ENCODE results near the gene POGK. TPM values are rescaled to one million over a fixed set of nuclear protein-coding genes. Genes with fewer than 3 reads are reported as not detected.

Gene POGK
- total and polyA plus RNA-seq, 9 of the 15 experiments (the other 6 are each of a cell fraction or from before 2014, with no cell fraction given) = 6.1 to 44.5 (median 24.3) TPM

- TF ChIP-seq KLF6 (CRISPR knock-in tag; IDR thresholded peaks at IDR 0.05; ENCODE audit: borderline replicate concordance) = no peak
- no peak for TF ChIP-seq GABPA (tag; conservative IDR thresholded peaks at IDR 0.05; ENCODE audit: low read depth)
- TF ChIP-seq GMEB1 (CRISPR knock-in tag; IDR thresholded peaks at IDR 0.05) = no peak
- no peak for TF ChIP-seq PRMT5 (CRISPR knock-in tag; IDR thresholded peaks at IDR 0.05)
Measured at GRCh38 chr1:166870584-166870983, 31.3 kb downstream of the POGK start (continued).

GRCh38 chr1:166874464-166874863, 35.2 kb downstream of the POGK start:
- ChIA-PET POLR2A (interaction anchor here (0.6 to 1.7 kb wide), 2 partner anchors 10 to 97 kb away, joined by 3 to 7 read pairs; no protein-coding TSS in a partner anchor), CTCF (ENCODE audit: low intra/inter-chr PET ratio) (no interaction called here)
- Histone ChIP-seq H3K9me1 (ENCODE audit: control insufficient read depth, insufficient read depth, low read length) (no peaks in the 10 kb centered on the region), H3K4me1 (replicated peaks in 1 of 2; ENCODE audit: control insufficient read depth in 2 of 2, insufficient read depth in 2 of 2, low read length in 2 of 2) (peaks cover 15 to 19% of the 10 kb centered on the region in 2 experiments; a peak in 4 of 5 replicates), H3K27ac (ENCODE audit: extremely low read depth, low read depth, low read length) (no peak overlapping the region), H3K9ac (ENCODE audit: insufficient read depth in 1 of 2, low read depth in 2 of 2, low read length in 2 of 2) (peak overlapping the region; percentile 64 to 82; a peak in 3 of 4 replicates), H2AFZ (ENCODE audit: low read depth, low read length) (no peak overlapping the region), H3K4me3 (no peak overlapping the region; the same call in 1 of the 2 replicates), H3K27me3 (ENCODE audit: control insufficient read depth in 2 of 2, insufficient read depth in 2 of 2, low read length in 2 of 2) (no peaks in the 10 kb centered on the region), H3K9me3 (replicated peaks; ENCODE audit: control insufficient read depth, insufficient read depth, low read depth, low read length) (0 out of 2 replicates have a peak, but pooled peaks cover 2% of the 10 kb centered on the region), H3K4me2 (ENCODE audit: insufficient read depth, low read length) (no peak overlapping the region), H4K20me1 (replicated peaks; ENCODE audit: control insufficient read depth, insufficient read depth, low read length) (0 out of 2 replicates have a peak, but pooled peaks cover 13% of the 10 kb centered on the region), H3K79me2 (ENCODE audit: control insufficient read depth, insufficient read depth, low read length) (peaks cover 64% of the 10 kb centered on the region), H3K36me3 (ENCODE audit: control insufficient read depth, insufficient read depth, low read length) (peaks cover 24% of the 10 kb centered on the region; the same call in 1 of the 3 replicates)
- FAIRE-seq = peak; percentile 76
- peak in 2 of 4 experiments; percentile 38 to 67 for DNase-seq (ENCODE audit: extremely low read depth in 1 of 4, low spot score in 3 of 4)
- ATAC-seq = no peak
- TSS peak; percentile 39 for BruUV-seq (replicated peaks)
- intact Hi-C loops (cut with micrococcal nuclease) = loop anchor here (2.0 kb wide), 1 partner anchor 34 kb away; no protein-coding TSS in a partner anchor
- 0 out of 2 replicates have a peak, but pooled peaks have one; percentile 8 for TF ChIP-seq EP300 (IDR thresholded peaks at IDR 0.05; ENCODE audit: low read length)
- TF ChIP-seq ATF4 (CRISPR knock-in tag; IDR thresholded peaks at IDR 0.05) = no peak
- TF ChIP-seq EHMT2 (IDR thresholded peaks at IDR 0.05) = no peak
- TF ChIP-seq CXXC5 (CRISPR knock-in tag; IDR thresholded peaks at IDR 0.05) = no peak
- TF ChIP-seq CTBP1 (IDR thresholded peaks at IDR 0.05; ENCODE audit: borderline replicate concordance) = no peak
- TF ChIP-seq RERE (CRISPR knock-in tag; IDR thresholded peaks at IDR 0.05; ENCODE audit: borderline replicate concordance) = no peak
- 0 out of 2 replicates have a peak, but pooled peaks have one; percentile 37 for TF ChIP-seq ZNF384 (IDR thresholded peaks at IDR 0.05; ENCODE audit: low read depth, low read length)
- peak; percentile 70 for TF ChIP-seq ZNF121 (CRISPR knock-in tag; conservative IDR thresholded peaks at IDR 0.05)
- in situ Hi-C loops (cut with MboI) = no loop called here
- WGBS (ENCODE audit: insufficient coverage, low coverage, missing lambda C conversion rate) = 51% methylated on average over 8 of the region's 8 CpGs
